Trophoblast cell (in vitro differentiated cells and primary cell): Measurements from ENCODE around the gene VPS13C.
"Not testable (repeated sequence)": the region's sequence is repeated elsewhere in the genome, so short reads cannot be mapped to it uniquely, and the experiment has no call there.

Experiments
- DNase-seq, 2 donors: peaks; one replicate each; pipeline ENCODE4 v3.0.0-alpha.2; 2016
- H2AFZ ChIP-seq: 2 replicates; pipeline ENCODE4 v1.6.1; 2013; ENCODE audit warnings: low read length, moderate library complexity, mild to moderate bottlenecking; ENCODE audit not compliant: insufficient read depth, poor library complexity
- H2AK5ac ChIP-seq: 2 replicates; pipeline ENCODE4 v1.6.1; 2013; ENCODE audit warnings: mild to moderate bottlenecking, low read length
- H2BK120ac ChIP-seq: 2 replicates; pipeline ENCODE4 v1.6.1; 2013; ENCODE audit warnings: low read length, mild to moderate bottlenecking, moderate library complexity; ENCODE audit not compliant: insufficient read depth, poor library complexity
- H2BK12ac ChIP-seq: 2 replicates; pipeline ENCODE4 v1.6.1; 2013; ENCODE audit warnings: mild to moderate bottlenecking, low read length, moderate library complexity
- H2BK5ac ChIP-seq: 2 replicates; pipeline ENCODE4 v1.6.1; 2013; ENCODE audit warnings: low read length, low read depth, moderate library complexity, mild to moderate bottlenecking; ENCODE audit not compliant: poor library complexity
- H3K14ac ChIP-seq: 2 replicates; pipeline ENCODE4 v1.6.1; 2013; ENCODE audit warnings: mild to moderate bottlenecking, low read length
- H3K18ac ChIP-seq: 2 replicates; pipeline ENCODE4 v1.6.1; 2013; ENCODE audit warnings: mild to moderate bottlenecking, low read length
- H3K23ac ChIP-seq: 2 replicates; pipeline ENCODE4 v1.6.1; 2013; ENCODE audit warnings: low read length
- H3K27ac ChIP-seq: 2 replicates; pipeline ENCODE4 v1.5.1; 2013; ENCODE audit warnings: low read depth, mild to moderate bottlenecking, inconsistent platforms, low read length, moderate library complexity
- H3K27me3 ChIP-seq: 2 replicates; pipeline ENCODE4 v1.6.1; 2013; ENCODE audit warnings: inconsistent platforms, mild to moderate bottlenecking, low read length, moderate library complexity; ENCODE audit not compliant: insufficient read depth
- H3K36me3 ChIP-seq, 2 experiments: 1 replicate in 1 of 2; 2 replicates in 1 of 2; pipeline ENCODE4 v1.6.1; 2013; ENCODE audit warnings: low read length in 2 of 2, mild to moderate bottlenecking in 2 of 2, moderate library complexity in 1 of 2; ENCODE audit not compliant: insufficient read depth in 2 of 2, control insufficient read depth in 1 of 2
- H3K4ac ChIP-seq: 2 replicates; pipeline ENCODE4 v1.6.1; 2013; ENCODE audit warnings: low read depth, mild to moderate bottlenecking, low read length, moderate library complexity
- H3K4me1 ChIP-seq, 2 experiments: 1 replicate in 1 of 2; 2 replicates in 1 of 2; pipeline ENCODE4 v1.6.1; 2013; ENCODE audit warnings: low read length in 2 of 2, mild to moderate bottlenecking in 2 of 2, moderate library complexity in 1 of 2; ENCODE audit not compliant: insufficient read depth in 2 of 2, control insufficient read depth in 1 of 2
- H3K4me2 ChIP-seq: 2 replicates; pipeline ENCODE4 v1.6.1; 2013; ENCODE audit warnings: inconsistent platforms, mild to moderate bottlenecking, low read length, moderate library complexity
- H3K4me3 ChIP-seq: 2 replicates; pipeline ENCODE4 v1.5.1; 2013; ENCODE audit warnings: mild to moderate bottlenecking, low read depth, low read length, inconsistent platforms
- H3K79me1 ChIP-seq: one replicate; pipeline ENCODE4 v1.6.1; 2013; ENCODE audit warnings: low read length
- H3K79me2 ChIP-seq: 2 replicates; pipeline ENCODE4 v1.6.1; 2013; ENCODE audit warnings: low read length, mild to moderate bottlenecking; ENCODE audit not compliant: control insufficient read depth, insufficient read depth, poor library complexity
- H3K9ac ChIP-seq: 2 replicates; pipeline ENCODE4 v1.6.1; 2013; ENCODE audit warnings: mild to moderate bottlenecking, low read length
- H3K9me3 ChIP-seq: 2 replicates; pipeline ENCODE4 v1.6.1; 2013; ENCODE audit warnings: low read depth, mild to moderate bottlenecking, control low read depth, inconsistent platforms, low read length; ENCODE audit not compliant: insufficient read depth
- H4K12ac ChIP-seq: 2 replicates; pipeline ENCODE4 v1.6.1; 2013; ENCODE audit warnings: low read depth, mild to moderate bottlenecking, low read length, moderate library complexity
- H4K8ac ChIP-seq: 2 replicates; pipeline ENCODE4 v1.6.1; 2013; ENCODE audit warnings: low read depth, mild to moderate bottlenecking, low read length, moderate library complexity
- H4K91ac ChIP-seq: one replicate; pipeline ENCODE4 v1.6.1; 2013; ENCODE audit warnings: low read depth, mild to moderate bottlenecking, low read length, moderate library complexity
- WGBS: extraction: QIAGEN DNeasy Blood & Tissue Kit; methylation state at CpG from one replicate; pipeline ENCODE4 v1.1.7; 2013; ENCODE audit warnings: missing lambda C conversion rate; ENCODE audit not compliant: insufficient read length, insufficient coverage; ENCODE audit errors: extremely low coverage; 5-methylcytosine and 5-hydroxymethylcytosine counted together

Gene VPS13C

GRCh38 chr15:62026487-62027262 is 33.6 kb downstream of the VPS13C start:
- Histone ChIP-seq H3K4me1 (no peaks in the 10 kb centered on the region), H3K14ac (no peak overlapping the region), H2BK12ac (no peak overlapping the region), H4K8ac (no peak overlapping the region), H2AK5ac (no peak overlapping the region), H4K12ac (no peak overlapping the region), H3K79me1 (no peaks in the 10 kb centered on the region), H3K79me2 (no peaks in the 10 kb centered on the region), H4K91ac (no peak overlapping the region), H3K23ac (no peak overlapping the region), H3K9ac (no peak overlapping the region), H3K4me2 (no peak overlapping the region), H2AFZ (no peak overlapping the region), H3K9me3 (no peaks in the 10 kb centered on the region), H3K4ac (no peak overlapping the region), H3K36me3 (no peaks in the 10 kb centered on the region), H3K18ac (no peak overlapping the region), H3K27me3 (no peaks in the 10 kb centered on the region), H2BK5ac (no peak overlapping the region), H3K27ac (no peak overlapping the region), H3K4me3 (no peak overlapping the region), H2BK120ac (no peak overlapping the region)
- WGBS = 100% methylated on average over 1 of the region's 2 CpGs
- DNase-seq = no peak

- Histone ChIP-seq H3K4me2 (no peak overlapping the region), H3K4me3 (no peak overlapping the region), H3K9me3 (no peaks in the 10 kb centered on the region), H3K4me1 (no peaks in the 10 kb centered on the region), H3K27ac (no peak overlapping the region), H2BK120ac (no peak overlapping the region), H3K18ac (no peak overlapping the region), H2BK5ac (no peak overlapping the region), H3K14ac (no peak overlapping the region), H3K27me3 (no peaks in the 10 kb centered on the region), H2AFZ (no peak overlapping the region), H3K23ac (no peak overlapping the region), H2AK5ac (no peak overlapping the region), H4K12ac (no peak overlapping the region), H3K36me3 (no peaks in the 10 kb centered on the region), H4K8ac (no peak overlapping the region), H4K91ac (no peak overlapping the region), H3K79me1 (no peaks in the 10 kb centered on the region), H3K79me2 (no peaks in the 10 kb centered on the region), H3K9ac (no peak overlapping the region), H2BK12ac (no peak overlapping the region), H3K4ac (no peak overlapping the region)
- WGBS = no CpG with 5 or more reads among the region's 3 CpGs
- no peak for DNase-seq
Measured at GRCh38 chr15:62021991-62022600, 38.2 kb downstream of the VPS13C start.

- H2BK120ac ChIP-seq = no peak overlapping the region
- H3K79me2 ChIP-seq = no peaks in the 10 kb centered on the region
- no peaks in the 10 kb centered on the region for H3K9me3 ChIP-seq
- H3K27me3 ChIP-seq = no peaks in the 10 kb centered on the region
- no peak overlapping the region for H3K18ac ChIP-seq
- H3K27ac ChIP-seq = no peak overlapping the region
- H4K12ac ChIP-seq = no peak overlapping the region
- H2BK12ac ChIP-seq = no peak overlapping the region
- no peak overlapping the region for H2AFZ ChIP-seq
- H3K9ac ChIP-seq = no peak overlapping the region
- no peak overlapping the region for H4K91ac ChIP-seq
- no peak overlapping the region for H2AK5ac ChIP-seq
- H3K4ac ChIP-seq = no peak overlapping the region
- no peak overlapping the region for H4K8ac ChIP-seq
- no peak overlapping the region for H2BK5ac ChIP-seq
- H3K4me2 ChIP-seq = no peak overlapping the region
- no CpG with 5 or more reads among the region's 3 CpGs for WGBS
- H3K79me1 ChIP-seq = no peaks in the 10 kb centered on the region
- H3K23ac ChIP-seq = no peak overlapping the region
- no peaks in the 10 kb centered on the region for H3K36me3 ChIP-seq
- H3K14ac ChIP-seq = no peak overlapping the region
- H3K4me3 ChIP-seq = no peak overlapping the region
- no peak for DNase-seq
- no peaks in the 10 kb centered on the region for H3K4me1 ChIP-seq
Measured at GRCh38 chr15:62020576-62021160, 39.6 kb downstream of the VPS13C start.

GRCh38 chr15:62005354-62005753 is 54.9 kb downstream of the VPS13C start:
- DNase-seq = not testable (repeated sequence)

More at GRCh38 chr15:62005354-62005753, 54.9 kb downstream of the VPS13C start:
- not testable (repeated sequence) for H3K79me1 ChIP-seq, H3K36me3 ChIP-seq, H3K9me3 ChIP-seq, H4K8ac ChIP-seq, H3K4me2 ChIP-seq, H2BK5ac ChIP-seq, H3K4me3 ChIP-seq, H3K14ac ChIP-seq, H3K4me1 ChIP-seq, H2AK5ac ChIP-seq, H3K4ac ChIP-seq, H2BK12ac ChIP-seq, H3K79me2 ChIP-seq, H2AFZ ChIP-seq, H2BK120ac ChIP-seq, H3K23ac ChIP-seq, H3K27me3 ChIP-seq, H4K12ac ChIP-seq, H4K91ac ChIP-seq, H3K18ac ChIP-seq, H3K9ac ChIP-seq, H3K27ac ChIP-seq
- WGBS = no CpG with 5 or more reads among the region's 7 CpGs
